Fibroblast of peridontal ligament (primary cell): ENCODE data around the gene H1-8.

Experiments used
- DNase-seq: peaks from one replicate; pipeline ENCODE4 v3.0.0-alpha.2; 2010; ENCODE audit errors: extremely low read depth

H1-8 gene

DNA sequence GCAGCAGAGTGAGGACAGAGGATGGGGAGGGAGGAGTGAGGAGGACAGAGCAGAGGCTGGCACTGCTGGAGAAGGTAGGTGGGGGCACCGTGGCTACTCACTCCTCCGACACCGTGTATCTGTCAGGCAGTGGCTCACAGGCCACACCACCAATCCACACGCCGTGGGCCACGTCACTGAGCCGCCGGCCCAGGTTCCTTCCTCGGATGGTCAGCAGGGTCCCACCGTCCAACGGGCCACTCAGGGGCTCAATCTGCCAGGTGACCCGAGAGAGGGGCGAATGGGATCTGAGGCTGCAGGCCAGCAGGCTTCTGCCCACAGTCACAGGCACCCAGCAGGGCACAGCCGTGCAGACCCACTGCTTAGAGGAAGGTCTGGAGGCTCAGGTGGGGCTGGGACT lies 30.5 kb downstream of the H1-8 start:
- no peak for DNase-seq

DNA sequence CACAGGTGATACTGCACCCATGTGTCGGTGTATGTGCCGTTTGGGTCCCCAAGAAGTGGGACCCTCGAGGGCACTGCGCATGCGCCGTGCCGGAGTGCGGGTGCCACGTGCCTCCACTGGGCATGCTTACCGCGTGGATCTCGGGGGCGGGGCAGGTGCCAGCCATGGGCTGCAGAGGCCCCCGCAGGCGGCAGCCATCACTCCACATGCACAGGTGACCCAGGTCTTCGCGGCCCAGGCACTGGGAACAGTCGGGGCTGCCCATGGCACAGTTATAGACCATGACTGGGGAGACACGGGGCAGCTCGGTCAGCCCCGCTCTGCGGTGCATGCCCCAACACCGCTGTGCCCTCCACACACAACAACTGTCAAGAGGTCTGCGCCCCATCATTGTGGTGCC lies 31.2 kb downstream of the H1-8 start:
- no peak for DNase-seq

DNA sequence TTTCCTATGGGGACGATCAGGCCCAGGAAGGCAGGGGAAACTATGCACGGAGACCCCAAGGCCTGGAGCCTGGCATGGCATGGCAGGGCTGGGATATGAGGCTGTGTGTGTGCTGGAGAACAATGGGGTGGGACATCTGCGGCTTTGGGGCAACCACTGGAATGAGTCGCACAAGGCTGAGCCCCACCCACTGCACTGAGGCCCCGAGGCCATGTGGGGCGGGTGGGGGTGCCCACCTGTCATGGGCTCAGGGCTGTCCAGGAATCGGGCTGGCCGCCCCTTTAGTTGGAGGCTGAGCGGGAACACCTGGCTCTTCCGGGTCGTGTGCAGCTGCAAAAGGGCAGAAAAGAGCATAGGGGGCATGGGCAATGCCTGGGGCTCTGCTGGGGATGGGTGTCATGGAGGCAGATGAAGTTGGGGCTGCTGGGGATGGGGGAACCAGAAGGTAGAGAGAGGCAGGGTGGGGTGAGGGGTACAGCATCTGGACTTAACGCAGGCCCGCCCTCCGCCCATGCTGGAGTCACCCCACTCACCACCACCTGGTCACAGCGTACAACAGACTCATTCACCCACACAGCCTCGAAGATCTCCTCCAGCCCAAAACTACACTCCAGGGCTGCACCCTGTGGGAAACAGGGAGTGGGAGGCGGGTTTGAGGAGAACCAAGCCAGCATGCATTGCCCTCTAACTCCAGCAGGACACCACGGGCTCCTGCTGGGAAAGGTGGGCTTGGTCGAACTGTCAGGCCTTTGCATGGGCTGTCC lies 32.4 kb downstream of the H1-8 start:
- no peak for DNase-seq

DNA sequence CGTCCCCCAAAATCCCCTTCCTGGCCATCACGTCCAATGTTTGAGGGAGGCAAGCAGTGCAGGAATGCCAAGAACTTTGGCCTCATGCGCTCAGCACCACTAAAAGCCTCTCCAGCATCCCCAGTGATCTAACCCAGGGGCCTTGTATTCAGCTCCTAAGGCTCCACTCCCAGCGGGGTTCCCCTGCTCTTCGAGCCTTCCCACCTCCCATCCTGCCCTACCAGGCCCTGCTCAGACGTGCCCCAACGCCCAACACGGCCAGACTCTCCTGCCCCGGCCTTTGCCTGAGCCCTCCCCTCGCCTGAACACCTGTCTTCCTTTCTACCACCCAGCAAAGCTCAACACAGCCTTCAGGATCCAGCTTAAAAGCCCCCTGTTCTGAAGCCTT lies 33.0 kb downstream of the H1-8 start:
- no peak for DNase-seq

DNA sequence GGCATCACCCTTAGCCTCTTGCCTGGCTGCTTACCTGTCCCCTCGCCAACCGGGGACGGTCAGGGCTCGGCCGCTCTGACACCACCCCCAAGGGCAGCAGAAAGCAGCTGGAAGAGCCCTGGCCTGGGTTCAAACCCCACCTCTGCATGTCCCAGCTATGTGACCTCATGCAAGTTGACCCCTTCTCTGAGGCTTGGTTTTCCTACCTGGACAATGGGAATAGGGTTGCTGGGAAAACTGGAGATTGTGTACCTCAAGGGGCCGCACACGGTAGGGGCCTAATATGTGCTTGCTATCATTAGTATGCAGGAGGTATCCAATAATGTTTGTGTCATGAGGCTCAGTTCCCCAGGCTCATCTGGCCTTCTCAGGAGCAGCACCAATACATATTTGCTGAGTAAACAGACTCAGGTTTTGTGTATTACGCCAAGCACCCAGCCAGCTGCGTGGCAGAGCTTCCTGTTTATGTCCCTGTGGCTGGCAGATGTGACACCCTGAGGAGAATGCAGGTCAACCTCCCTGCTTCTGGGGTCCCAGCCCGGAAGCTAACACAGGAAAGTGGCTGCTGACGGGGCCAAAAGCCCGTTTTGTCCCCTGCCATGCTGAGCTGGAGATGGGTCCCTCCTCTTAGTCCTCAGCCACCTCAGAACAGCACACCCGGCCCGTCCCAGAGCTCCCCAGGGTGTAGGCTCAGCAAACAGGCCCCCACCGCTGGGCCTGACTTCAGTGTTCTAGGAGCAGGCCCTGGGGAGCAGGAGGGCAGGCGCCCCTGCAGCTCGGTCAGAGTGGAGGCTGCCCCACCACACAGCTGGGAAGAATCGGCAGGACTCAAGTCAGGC lies 33.8 kb downstream of the H1-8 start:
- DNase-seq = no peak

DNA sequence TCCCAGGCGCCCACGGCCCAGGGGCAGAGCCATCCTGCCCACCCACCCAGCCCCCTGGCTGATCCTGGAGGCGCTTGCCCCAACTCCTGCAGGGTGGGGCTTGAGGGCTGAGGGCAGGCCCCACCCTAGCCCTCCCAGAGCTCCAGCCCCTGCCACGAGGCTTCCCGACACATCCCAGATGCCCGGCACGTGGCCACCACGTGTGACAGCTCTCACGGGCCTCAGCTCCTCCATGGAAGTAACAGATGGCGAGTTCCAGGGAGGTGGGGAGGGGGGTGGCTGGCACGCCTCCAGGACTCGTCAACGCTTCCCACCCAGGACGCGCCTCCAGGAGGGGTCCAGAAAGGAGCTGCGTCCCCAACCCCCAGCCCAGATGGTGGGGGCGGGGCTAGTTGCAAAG lies 34.4 kb downstream of the H1-8 start:
- DNase-seq = no peak

DNA sequence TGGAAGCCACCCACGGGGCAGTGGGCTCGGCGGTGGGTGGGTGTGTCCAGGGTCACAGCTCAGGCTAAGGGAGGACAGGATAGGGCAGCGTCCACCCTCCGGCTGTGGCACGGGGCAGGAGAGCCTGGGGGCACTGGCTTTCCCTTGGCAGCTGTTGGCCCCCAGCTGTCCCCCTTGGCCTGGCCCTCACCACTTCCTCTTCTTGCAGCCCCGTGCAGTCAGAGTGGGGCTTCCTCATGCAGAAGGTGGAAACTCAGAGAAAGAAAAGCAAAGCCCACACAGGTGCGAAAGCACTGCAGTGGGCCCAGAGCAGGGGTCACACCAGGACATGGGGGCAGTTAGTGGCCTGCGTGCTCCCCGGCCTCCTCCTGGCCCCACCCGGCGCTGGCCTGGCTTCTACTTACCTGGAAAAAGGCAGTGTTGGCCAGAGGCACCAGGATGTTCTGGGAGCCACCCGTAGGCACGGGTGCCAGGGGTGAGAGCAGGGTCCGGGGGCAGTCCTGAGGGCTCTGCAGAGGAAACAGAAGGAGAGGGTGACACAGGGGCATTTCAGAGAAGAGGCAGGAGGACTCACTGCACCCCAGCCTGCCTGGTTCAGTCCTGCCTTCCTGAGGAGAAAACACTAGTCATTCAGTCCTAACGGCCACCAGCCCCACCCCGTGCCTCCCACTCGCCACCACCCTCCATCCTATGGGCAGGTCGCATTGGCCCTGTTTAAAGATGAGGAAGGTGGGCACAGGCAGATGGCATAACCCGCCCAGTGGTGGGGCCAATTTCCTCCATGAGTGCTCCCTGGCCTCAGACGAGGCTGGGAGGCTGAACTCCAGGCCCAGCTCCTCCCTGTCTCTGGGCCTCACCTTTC lies 35.2 kb downstream of the H1-8 start:
- no peak for DNase-seq

DNA sequence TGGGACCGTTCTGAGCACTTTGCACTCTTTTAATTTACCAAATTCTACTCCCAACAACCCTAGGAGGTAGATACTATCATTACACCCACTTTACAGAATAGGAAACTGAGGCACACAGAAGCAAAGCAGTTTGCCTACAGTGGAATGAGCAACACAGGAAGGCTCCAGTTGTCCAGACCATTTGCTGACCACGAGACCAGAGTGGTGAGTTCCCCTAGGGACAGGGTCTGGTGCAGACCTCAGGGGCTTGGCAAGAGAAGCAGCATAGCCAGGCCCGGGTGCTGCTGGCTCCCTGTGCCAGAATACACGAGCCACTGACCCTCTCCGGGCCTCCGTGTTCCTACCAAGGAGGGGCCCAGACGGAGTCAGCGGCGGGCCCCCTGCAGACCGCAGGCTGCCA lies 37.0 kb downstream of the H1-8 start:
- DNase-seq = no peak

DNA sequence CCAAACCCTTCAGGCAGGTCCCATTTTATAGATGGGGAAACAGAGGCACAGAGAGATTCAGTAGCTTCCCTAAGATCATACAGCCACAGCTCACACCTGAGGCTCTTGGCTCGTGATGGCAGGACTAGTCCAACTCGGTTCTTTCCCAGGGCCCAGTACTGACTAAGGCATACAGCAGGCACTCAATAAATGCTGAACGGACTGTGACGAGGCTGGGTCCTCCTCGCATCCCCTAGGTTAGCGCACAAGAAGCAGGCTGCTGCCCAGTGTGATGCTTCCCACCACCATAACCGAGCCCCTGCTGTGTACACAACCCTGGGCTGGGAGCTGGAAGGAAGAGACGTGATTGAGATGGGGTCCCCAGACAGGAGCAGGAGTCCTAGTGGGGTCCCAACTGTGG lies 38.6 kb downstream of the H1-8 start:
- no peak for DNase-seq

DNA sequence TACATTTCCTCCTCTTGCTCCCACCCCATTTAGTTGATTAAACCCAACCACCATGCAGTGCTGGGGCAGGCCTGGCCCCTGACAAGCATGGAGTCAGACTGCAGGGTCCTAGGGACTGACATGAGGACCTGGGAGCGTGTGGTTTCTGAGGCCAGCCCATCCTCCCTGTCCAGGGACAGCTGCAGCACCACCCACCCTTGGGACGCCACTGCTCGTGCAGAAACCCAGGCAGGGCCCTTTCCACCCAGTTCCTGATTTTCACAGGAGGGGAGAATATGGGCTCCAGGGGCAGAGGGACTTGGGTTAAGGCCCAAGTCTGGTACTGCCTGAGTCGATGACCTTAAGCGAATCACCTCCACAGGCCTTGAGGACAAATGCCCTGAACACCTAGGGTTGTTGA lies 39.8 kb downstream of the H1-8 start:
- DNase-seq = no peak

DNA sequence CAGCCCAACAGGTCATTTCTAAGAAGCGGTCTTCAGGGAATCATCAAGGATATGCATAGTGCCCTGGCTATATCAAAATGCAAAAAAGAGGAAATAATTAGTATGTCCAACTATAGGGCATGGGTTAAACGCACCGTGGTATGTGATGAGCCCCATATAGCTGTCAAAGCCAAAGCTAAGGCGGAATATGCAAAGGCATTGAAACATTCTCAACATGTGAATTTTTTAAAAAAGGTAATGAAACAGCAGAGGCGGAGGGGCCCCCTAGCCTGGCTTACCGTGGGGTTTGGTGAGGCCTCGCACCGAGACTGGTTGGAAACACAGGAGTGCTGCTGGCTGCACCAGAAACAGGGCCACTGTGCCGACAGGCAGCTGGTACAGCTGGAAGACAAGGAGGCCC lies 40.3 kb downstream of the H1-8 start:
- DNase-seq = no peak

DNA sequence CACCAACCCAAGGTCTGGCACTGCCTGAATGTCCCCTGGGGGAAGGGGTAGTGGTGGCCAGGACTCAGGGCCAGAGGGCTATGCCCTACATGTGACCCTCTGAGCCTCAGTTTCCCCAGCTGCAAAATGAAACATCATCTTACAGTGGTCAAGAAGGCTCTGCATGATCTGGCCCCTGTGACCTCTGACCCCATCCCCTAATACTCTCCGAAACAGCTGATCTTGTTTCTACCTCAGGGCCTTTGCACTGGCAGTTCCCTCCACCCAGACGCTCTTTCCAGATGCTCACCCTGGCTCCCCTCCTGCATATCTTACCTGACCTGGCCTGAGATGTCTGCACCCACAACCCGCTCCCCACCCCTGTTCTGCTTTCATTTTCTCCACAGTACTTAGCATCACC lies 41.7 kb downstream of the H1-8 start:
- no peak for DNase-seq

DNA sequence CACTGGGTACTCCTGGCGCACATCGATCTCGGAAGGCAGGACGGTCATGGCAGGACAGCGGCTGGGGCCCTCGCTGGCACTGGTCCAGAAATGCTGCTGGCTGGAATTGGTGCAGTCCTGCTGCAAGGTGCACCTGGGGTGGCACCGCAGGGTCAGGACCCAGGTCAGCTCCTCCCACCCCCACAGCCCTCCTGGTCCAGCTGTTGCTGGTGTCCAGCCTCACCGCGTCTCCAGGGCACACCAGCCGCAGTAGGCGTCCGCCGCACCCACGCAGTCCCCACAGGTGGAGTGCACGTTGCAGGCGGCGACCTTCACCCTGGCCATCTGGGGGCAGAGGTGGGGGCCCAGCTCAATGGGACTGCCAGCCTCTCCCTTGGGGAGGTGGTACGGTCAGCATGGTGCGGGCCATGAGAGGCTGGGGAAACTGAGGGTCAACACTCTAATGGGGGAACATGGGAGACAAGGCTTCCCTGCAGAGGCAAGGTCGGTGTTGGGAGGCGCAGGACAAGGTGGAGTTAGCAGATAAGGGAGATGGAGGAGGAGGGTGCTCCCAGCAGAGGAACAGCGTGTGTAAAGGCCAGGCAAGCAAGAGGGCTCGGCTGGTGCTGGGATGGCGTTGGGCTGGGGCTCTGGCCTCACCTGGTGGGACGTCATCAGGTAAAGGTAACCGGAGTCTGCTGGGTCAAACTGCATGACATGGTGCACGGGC lies 43.1 kb downstream of the H1-8 start:
- no peak for DNase-seq

DNA sequence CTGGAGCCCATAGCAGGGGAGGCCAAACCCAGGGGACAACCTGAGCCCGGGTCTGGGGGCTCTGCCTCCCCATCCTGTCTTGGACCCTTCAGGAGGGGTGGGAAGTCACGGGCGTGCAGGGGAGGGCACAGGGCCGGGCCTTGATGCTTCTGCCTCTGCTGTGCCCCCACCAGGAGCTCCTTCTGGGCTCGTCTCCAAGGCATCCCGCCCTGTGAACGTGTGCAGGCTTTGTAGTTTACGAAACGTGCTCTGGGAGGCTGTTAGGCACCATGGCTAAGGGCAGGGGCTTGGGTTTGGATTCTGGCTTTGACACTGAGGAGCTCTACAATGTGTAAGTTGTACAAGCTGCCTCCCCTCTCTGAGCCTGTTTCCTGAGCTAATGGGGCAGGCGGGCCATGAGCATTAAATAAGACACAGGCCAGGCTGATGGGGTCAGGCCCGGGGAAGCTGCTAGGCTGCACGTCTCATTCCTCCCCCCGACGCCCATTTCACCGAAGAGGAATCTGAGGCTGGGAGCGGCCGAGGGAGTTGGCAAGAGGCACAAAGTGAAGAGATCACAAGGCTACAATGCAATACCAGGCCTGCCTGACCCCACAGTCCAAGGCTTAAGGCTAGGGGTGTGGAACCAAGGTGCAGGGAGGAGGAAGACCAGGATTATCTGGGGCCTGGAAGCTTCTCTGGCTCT lies 43.9 kb downstream of the H1-8 start:
- no peak for DNase-seq

DNA sequence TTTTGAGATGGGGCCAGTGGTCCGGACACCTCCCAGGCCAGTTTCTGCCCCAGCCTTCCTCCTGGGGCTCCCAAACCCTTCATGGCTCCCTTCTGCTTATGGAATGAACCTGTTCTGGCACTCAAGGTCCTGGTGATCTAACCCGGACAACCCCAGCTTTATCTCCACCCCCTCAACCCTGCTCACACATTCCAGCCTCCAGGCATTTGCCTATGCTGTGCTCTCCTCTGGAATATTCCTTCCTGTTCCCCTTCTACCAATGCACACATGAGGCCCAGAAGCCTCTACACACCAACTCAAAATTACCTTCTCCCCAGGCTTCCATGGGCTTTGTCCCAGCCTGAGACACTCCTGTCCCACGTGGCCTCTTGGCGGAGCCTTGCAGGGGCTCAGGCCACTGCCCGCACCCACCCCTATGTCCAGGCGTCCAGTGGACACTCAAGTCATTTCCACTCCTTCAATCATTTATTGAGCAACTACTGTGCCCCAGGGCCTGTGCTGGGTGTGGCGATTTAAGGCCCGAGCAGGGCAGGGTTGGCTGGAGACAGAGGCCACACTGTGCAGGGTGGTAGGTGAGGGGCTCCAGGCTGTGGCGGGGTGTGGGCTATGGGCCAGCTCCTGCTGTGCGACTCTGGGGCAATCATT lies 44.7 kb downstream of the H1-8 start:
- no peak for DNase-seq

DNA sequence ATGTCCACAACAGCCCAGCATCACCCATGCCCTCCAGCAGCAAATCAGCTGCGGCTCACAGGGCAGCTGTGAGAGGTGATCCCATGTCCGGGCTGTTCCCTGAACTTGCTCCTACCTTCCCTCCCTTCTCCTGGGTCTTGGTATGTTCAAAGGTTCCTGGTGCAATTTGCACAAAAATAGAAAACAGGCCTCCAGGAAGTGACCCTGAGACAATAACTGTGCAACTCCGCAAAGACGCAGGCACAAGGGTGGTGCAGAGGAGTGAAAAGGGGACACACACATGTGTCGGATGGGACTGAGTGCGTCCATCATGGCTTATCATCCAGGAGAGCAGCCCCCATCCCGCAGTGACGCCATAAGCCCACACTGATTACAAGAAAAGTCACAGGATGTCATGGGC lies 47.2 kb downstream of the H1-8 start:
- no peak for DNase-seq

DNA sequence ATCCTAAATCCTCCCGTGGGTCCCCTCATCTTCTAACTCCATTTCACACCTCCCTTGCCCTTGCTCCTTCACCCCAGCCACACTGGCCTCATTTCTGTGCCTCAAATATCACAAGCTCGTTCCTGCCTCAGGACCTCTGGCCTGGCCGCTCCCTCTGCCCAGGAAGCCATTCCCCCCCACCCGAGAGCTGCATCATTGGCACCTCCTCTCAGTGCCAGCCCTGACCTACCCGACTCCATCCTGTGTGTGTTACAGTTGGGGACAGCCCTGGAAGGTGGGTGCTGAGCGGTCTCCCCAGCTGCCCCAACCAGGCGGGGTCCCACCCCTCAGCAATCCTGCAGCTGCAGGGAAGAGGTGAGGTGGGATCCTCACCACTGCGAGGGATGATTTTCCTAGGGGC lies 49.0 kb downstream of the H1-8 start:
- no peak for DNase-seq

DNA sequence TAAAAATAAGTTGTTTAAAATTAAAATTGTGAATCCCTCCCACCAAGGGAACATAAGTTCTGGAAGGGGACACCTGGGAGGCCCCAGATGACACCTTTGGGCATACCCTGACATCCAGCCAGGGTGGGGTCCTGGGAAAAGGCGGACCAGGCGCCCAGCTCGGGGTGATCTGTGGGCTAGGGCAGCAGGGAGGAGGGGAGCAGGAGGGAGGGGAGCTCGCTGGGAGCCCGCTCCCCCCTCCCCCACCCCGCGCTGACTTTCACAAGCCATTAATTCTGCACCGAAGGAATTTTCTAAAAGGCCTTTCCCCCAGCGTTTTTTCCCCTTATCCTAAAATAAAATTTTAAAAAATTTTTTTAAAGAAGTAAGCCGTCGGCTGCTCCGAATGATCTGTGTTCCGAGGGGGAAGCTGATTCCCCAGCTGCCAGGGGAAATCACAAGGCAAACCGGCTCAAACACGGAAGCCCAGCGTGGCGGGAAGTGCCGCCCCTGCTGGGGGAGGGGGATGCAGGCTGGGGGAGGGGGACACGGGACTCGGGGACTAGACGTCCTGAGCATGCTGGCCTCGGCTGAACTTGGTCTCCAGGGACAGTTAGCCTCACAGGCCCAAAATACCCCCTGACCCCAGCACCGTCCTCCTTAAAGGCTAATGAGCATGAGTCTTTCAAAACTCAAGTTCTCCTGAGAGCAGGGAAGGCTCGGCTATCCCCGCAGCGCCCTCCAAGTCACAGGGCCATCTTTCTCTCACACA lies 49.6 kb downstream of the H1-8 start:
- DNase-seq = no peak

DNA sequence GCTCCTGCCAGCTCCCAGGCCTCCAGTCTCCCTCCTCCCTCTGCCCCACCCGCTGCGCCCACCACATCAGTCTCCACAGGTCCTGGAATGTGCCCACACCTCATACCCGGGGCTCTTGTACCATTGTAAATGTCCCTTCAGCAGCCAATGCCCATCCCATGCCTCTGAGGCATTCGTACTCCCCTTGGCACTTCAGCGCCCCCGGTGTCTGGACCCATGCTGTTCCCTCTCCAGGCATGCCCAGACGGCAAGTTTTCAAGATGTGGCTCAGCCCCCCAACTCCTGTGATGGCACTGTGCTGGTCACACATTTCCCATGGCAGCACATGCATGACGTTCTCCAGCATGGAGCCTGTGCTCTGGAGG lies 50.2 kb downstream of the H1-8 start:
- no peak for DNase-seq
